ENCODE results near the gene LPP. TPM values are rescaled to one million over a fixed set of nuclear protein-coding genes. Genes with fewer than 3 reads are reported as not detected.

LPP gene
- polyA plus RNA-seq, 3 donors, result 14.1 to 23.2 (median 15.3) TPM

DNA sequence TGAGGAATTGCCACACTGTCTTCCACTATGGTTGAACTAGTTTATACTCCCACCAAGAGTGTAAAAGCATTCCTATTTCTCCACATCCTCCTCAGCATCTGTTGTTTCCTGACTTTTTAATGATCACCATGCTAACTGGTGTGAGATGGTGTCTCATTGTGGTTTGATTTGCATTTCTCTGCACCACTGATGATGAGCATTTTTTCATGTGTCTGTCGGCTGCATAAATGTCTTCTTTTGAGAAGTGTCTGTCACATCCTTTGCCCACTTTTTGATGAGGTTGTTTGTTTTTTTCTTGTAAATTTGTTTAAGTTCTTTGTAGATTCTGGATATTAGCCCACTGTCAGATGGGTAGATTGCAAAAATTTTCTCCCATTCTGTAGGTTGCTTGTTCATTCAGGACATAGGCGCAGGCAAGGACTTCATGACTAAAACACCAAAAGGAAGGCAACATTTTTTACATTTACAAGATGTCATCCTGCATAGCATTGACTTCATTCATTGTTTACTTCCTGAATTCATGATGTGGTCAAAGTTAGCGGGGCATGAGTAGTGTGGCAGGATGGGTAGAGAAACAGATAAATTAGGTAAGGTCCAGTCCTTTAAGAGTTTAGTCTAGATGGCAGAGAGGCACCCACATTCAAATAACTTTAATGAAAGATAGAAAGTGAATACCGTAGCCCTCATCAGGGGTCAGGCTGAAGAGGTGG is 45.1 kb upstream of the LPP start:
- intact Hi-C loops (cut with micrococcal nuclease), result no loop called here
- H3K9ac ChIP-seq (ENCODE audit: insufficient read depth, low read length, poor library complexity, severe bottlenecking), result no peak overlapping the region
- no peaks in the 10 kb centered on the region for H3K9me3 ChIP-seq (replicated peaks in 1 of 2; ENCODE audit: control insufficient read depth in 1 of 2, insufficient read depth in 1 of 2, low read length in 2 of 2)
- no peaks in the 10 kb centered on the region for H4K20me1 ChIP-seq (ENCODE audit: insufficient read depth, low read length)
- H3K4me1 Mint-ChIP-seq, result peaks cover 2% of the 10 kb centered on the region
- H3K4me3 Mint-ChIP-seq, result no peak overlapping the region
- H3K4me1 ChIP-seq (ENCODE audit: control insufficient read depth in 1 of 2, insufficient read depth in 2 of 2, low read length in 2 of 2), result peaks cover 1 to 2% of the 10 kb centered on the region in 2 donors
- no peak overlapping the region for H3K4me3 ChIP-seq (replicated peaks in 1 of 3; ENCODE audit: low read depth in 2 of 3, low read length in 3 of 3)
- H3K79me2 ChIP-seq (ENCODE audit: insufficient read depth, low read length), result no peaks in the 10 kb centered on the region
- H3K4me2 ChIP-seq (replicated peaks; ENCODE audit: extremely low read depth, low read length, poor library complexity, severe bottlenecking), result no peak overlapping the region
- H3K27me3 ChIP-seq (ENCODE audit: control insufficient read depth in 2 of 2, insufficient read depth in 2 of 2, low read length in 2 of 2), result no peaks in the 10 kb centered on the region
- DNase-seq, result no peak
- TF ChIP-seq, protein P1, sequence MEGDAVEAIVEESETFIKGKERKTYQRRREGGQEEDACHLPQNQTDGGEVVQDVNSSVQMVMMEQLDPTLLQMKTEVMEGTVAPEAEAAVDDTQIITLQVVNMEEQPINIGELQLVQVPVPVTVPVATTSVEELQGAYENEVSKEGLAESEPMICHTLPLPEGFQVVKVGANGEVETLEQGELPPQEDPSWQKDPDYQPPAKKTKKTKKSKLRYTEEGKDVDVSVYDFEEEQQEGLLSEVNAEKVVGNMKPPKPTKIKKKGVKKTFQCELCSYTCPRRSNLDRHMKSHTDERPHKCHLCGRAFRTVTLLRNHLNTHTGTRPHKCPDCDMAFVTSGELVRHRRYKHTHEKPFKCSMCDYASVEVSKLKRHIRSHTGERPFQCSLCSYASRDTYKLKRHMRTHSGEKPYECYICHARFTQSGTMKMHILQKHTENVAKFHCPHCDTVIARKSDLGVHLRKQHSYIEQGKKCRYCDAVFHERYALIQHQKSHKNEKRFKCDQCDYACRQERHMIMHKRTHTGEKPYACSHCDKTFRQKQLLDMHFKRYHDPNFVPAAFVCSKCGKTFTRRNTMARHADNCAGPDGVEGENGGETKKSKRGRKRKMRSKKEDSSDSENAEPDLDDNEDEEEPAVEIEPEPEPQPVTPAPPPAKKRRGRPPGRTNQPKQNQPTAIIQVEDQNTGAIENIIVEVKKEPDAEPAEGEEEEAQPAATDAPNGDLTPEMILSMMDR (IDR thresholded peaks at IDR 0.05), result no peak
- no peaks in the 10 kb centered on the region for H3K9me3 Mint-ChIP-seq
- WGBS (ENCODE audit: insufficient coverage), result 100% methylated on average over 1 of the region's 4 CpGs
- H2AFZ ChIP-seq (ENCODE audit: insufficient read depth, low read depth, low read length, poor library complexity, severe bottlenecking), result no peak overlapping the region
- H3K27ac ChIP-seq (ENCODE audit: low read depth in 1 of 2, low read length in 2 of 2), result no peak overlapping the region
- H3K36me3 Mint-ChIP-seq, result no peaks in the 10 kb centered on the region
- H3K27me3 Mint-ChIP-seq (ENCODE audit: low read depth in 3 of 3), result peaks cover 0 to 3% (median 0%) of the 10 kb centered on the region in 3 donors
- no peaks in the 10 kb centered on the region for H3K36me3 ChIP-seq (replicated peaks in 1 of 2; ENCODE audit: control insufficient read depth in 1 of 2, insufficient read depth in 2 of 2, low read length in 2 of 2)
- no peak overlapping the region for H3K27ac Mint-ChIP-seq

GRCh38 chr3:188111002-188111584 is 42.9 kb upstream of the LPP start:
- H3K36me3 ChIP-seq (replicated peaks in 1 of 2; ENCODE audit: control insufficient read depth in 1 of 2, insufficient read depth in 2 of 2, low read length in 2 of 2), result no peaks in the 10 kb centered on the region
- 100% methylated on average over 2 of the region's 2 CpGs for whole genome bisulfite sequencing (ENCODE audit: insufficient coverage)
- no peak overlapping the region for H3K4me3 ChIP-seq (replicated peaks in 1 of 3; ENCODE audit: low read depth in 2 of 3, low read length in 3 of 3)
- H3K9ac ChIP-seq (ENCODE audit: insufficient read depth, low read length, poor library complexity, severe bottlenecking), result no peak overlapping the region
- intact Hi-C loops (cut with micrococcal nuclease), result no loop called here
- no peak overlapping the region for H3K27ac ChIP-seq (ENCODE audit: low read depth in 1 of 2, low read length in 2 of 2)
- Mint-ChIP-seq H3K4me3 (no peak overlapping the region), H3K9me3 (no peaks in the 10 kb centered on the region), H3K27ac (peak overlapping the region in 1 of 7 donors; percentile 28), H3K27me3 (ENCODE audit: low read depth in 3 of 3) (peaks cover 0 to 3% (median 0%) of the 10 kb centered on the region in 3 donors), H3K36me3 (no peaks in the 10 kb centered on the region), H3K4me1 (peaks cover 4% of the 10 kb centered on the region)
- no peaks in the 10 kb centered on the region for H3K27me3 ChIP-seq (ENCODE audit: control insufficient read depth in 2 of 2, insufficient read depth in 2 of 2, low read length in 2 of 2)
- H3K79me2 ChIP-seq (ENCODE audit: insufficient read depth, low read length), result no peaks in the 10 kb centered on the region
- peaks cover 2 to 4% of the 10 kb centered on the region in 2 donors for H3K4me1 ChIP-seq (ENCODE audit: control insufficient read depth in 1 of 2, insufficient read depth in 2 of 2, low read length in 2 of 2)
- no peak overlapping the region for H2AFZ ChIP-seq (ENCODE audit: insufficient read depth, low read depth, low read length, poor library complexity, severe bottlenecking)
- no peaks in the 10 kb centered on the region for H4K20me1 ChIP-seq (ENCODE audit: insufficient read depth, low read length)
- DNase-seq, result no peak
- no peaks in the 10 kb centered on the region for H3K9me3 ChIP-seq (replicated peaks in 1 of 2; ENCODE audit: control insufficient read depth in 1 of 2, insufficient read depth in 1 of 2, low read length in 2 of 2)
- no peak overlapping the region for H3K4me2 ChIP-seq (replicated peaks; ENCODE audit: extremely low read depth, low read length, poor library complexity, severe bottlenecking)
- TF ChIP-seq, protein P1 (IDR thresholded peaks at IDR 0.05), result no peak

Measured in CD14-positive monocyte (primary cell).